ENCODE results near the gene CTBP1.

Gene CTBP1

GRCh38 chr4:1194010-1194900 lies 54.7 kb downstream of the CTBP1 start:
- Histone ChIP-seq H2BK5ac (ENCODE audit: low read length) (no peak overlapping the region), H4K91ac (ENCODE audit: low read depth, low read length, poor library complexity) (no peak overlapping the region), H3K18ac (ENCODE audit: low read length) (peak overlapping the region; percentile 83), H3K79me1 (ENCODE audit: low read depth, low read length) (no peaks in the 10 kb centered on the region), H3K23ac (ENCODE audit: low read depth, low read length, poor library complexity) (no peak overlapping the region), H3K4me2 (ENCODE audit: insufficient read depth, low read length, poor library complexity, severe bottlenecking) (no peak overlapping the region), H3K14ac (ENCODE audit: low read length) (peak overlapping the region; percentile 63), H3K4ac (ENCODE audit: low read length) (no peak overlapping the region), H3K27ac (replicated peaks; ENCODE audit: low read length) (no peak overlapping the region), H2BK15ac (ENCODE audit: low read length) (peak overlapping the region; percentile 67), H2BK12ac (ENCODE audit: low read length) (peak overlapping the region; percentile 22), H3K4me1 (ENCODE audit: control insufficient read depth in 2 of 2, insufficient read depth in 1 of 2, low read depth in 1 of 2, low read length in 2 of 2) (no peaks in the 10 kb centered on the region), H3K9me3 (replicated peaks in 1 of 2; ENCODE audit: control insufficient read depth in 2 of 2, insufficient read depth in 1 of 2, low read depth in 1 of 2, low read length in 2 of 2) (peaks cover 0 to 4% of the 10 kb centered on the region in 2 donors), H3K9ac (ENCODE audit: low read depth, low read length, poor library complexity) (no peak overlapping the region), H3K27me3 (ENCODE audit: control insufficient read depth in 3 of 3, insufficient read depth in 3 of 3, low read depth in 1 of 3, low read length in 3 of 3) (peaks cover 0 to 6% (median 0%) of the 10 kb centered on the region in 3 experiments), H2AK5ac (ENCODE audit: low read depth, low read length) (peak overlapping the region; percentile 86), H3K4me3 (ENCODE audit: low read length in 2 of 2) (no peak overlapping the region), H2AFZ (ENCODE audit: low read length) (peak overlapping the region; percentile 35), H4K8ac (ENCODE audit: low read depth, low read length) (no peak overlapping the region), H3K36me3 (replicated peaks in 1 of 2; ENCODE audit: control insufficient read depth in 2 of 2, insufficient read depth in 2 of 2, low read length in 2 of 2) (no peaks in the 10 kb centered on the region), H2BK120ac (ENCODE audit: low read depth, low read length) (no peak overlapping the region)
- no CpG with 5 or more reads among the region's 52 CpGs for WGBS, 2 donors (ENCODE audit: extremely low coverage in 2 of 2, insufficient read length in 2 of 2, insufficient replicate concordance in 1 of 2)
- DNase-seq (ENCODE audit: low spot score), result no peak

- Histone ChIP-seq H4K8ac (ENCODE audit: low read depth, low read length) (no peak overlapping the region), H2BK120ac (ENCODE audit: low read depth, low read length) (no peak overlapping the region), H3K36me3 (replicated peaks in 1 of 2; ENCODE audit: control insufficient read depth in 2 of 2, insufficient read depth in 2 of 2, low read length in 2 of 2) (no peaks in the 10 kb centered on the region), H3K18ac (ENCODE audit: low read length) (peak overlapping the region; percentile 83), H2BK5ac (ENCODE audit: low read length) (no peak overlapping the region), H2AFZ (ENCODE audit: low read length) (no peak overlapping the region), H3K9me3 (replicated peaks in 1 of 2; ENCODE audit: control insufficient read depth in 2 of 2, insufficient read depth in 1 of 2, low read depth in 1 of 2, low read length in 2 of 2) (peaks cover 0 to 4% of the 10 kb centered on the region in 2 donors), H3K23ac (ENCODE audit: low read depth, low read length, poor library complexity) (no peak overlapping the region), H3K4me3 (ENCODE audit: low read length in 2 of 2) (no peak overlapping the region), H2BK12ac (ENCODE audit: low read length) (peak overlapping the region; percentile 22), H3K4me2 (ENCODE audit: insufficient read depth, low read length, poor library complexity, severe bottlenecking) (no peak overlapping the region), H3K4me1 (ENCODE audit: control insufficient read depth in 2 of 2, insufficient read depth in 1 of 2, low read depth in 1 of 2, low read length in 2 of 2) (no peaks in the 10 kb centered on the region), H2BK15ac (ENCODE audit: low read length) (no peak overlapping the region), H4K91ac (ENCODE audit: low read depth, low read length, poor library complexity) (peak overlapping the region; percentile 1), H3K4ac (ENCODE audit: low read length) (no peak overlapping the region), H3K14ac (ENCODE audit: low read length) (peak overlapping the region; percentile 95), H3K27ac (replicated peaks; ENCODE audit: low read length) (no peak overlapping the region), H3K27me3 (ENCODE audit: control insufficient read depth in 3 of 3, insufficient read depth in 3 of 3, low read depth in 1 of 3, low read length in 3 of 3) (peaks cover 0 to 9% (median 0%) of the 10 kb centered on the region in 3 experiments), H3K79me1 (ENCODE audit: low read depth, low read length) (no peaks in the 10 kb centered on the region), H2AK5ac (ENCODE audit: low read depth, low read length) (peak overlapping the region; percentile 86), H3K9ac (ENCODE audit: low read depth, low read length, poor library complexity) (no peak overlapping the region)
- WGBS, 2 donors (ENCODE audit: extremely low coverage in 2 of 2, insufficient read length in 2 of 2, insufficient replicate concordance in 1 of 2), result 100% methylated on average over 5 of the region's 28 CpGs; no CpG with 5 or more reads in 1 of the 2 donors
- DNase-seq (ENCODE audit: low spot score), result no peak
Observed at GRCh38 chr4:1193206-1194009, 55.5 kb downstream of the CTBP1 start.

GRCh38 chr4:1192493-1193205 lies 56.3 kb downstream of the CTBP1 start:
- Histone ChIP-seq H3K4me3 (ENCODE audit: low read length in 2 of 2) (no peak overlapping the region), H2AK5ac (ENCODE audit: low read depth, low read length) (no peak overlapping the region), H2BK15ac (ENCODE audit: low read length) (no peak overlapping the region), H3K18ac (ENCODE audit: low read length) (peak overlapping the region; percentile 60), H2BK12ac (ENCODE audit: low read length) (no peak overlapping the region), H3K36me3 (replicated peaks in 1 of 2; ENCODE audit: control insufficient read depth in 2 of 2, insufficient read depth in 2 of 2, low read length in 2 of 2) (no peaks in the 10 kb centered on the region), H2BK120ac (ENCODE audit: low read depth, low read length) (no peak overlapping the region), H3K79me1 (ENCODE audit: low read depth, low read length) (no peaks in the 10 kb centered on the region), H3K14ac (ENCODE audit: low read length) (peak overlapping the region; percentile 95), H3K27me3 (ENCODE audit: control insufficient read depth in 3 of 3, insufficient read depth in 3 of 3, low read depth in 1 of 3, low read length in 3 of 3) (peaks cover 0 to 11% (median 0%) of the 10 kb centered on the region in 3 experiments), H2AFZ (ENCODE audit: low read length) (peak overlapping the region; percentile 52), H4K91ac (ENCODE audit: low read depth, low read length, poor library complexity) (peak overlapping the region; percentile 1), H3K27ac (replicated peaks; ENCODE audit: low read length) (no peak overlapping the region), H3K4me2 (ENCODE audit: insufficient read depth, low read length, poor library complexity, severe bottlenecking) (no peak overlapping the region), H3K4me1 (ENCODE audit: control insufficient read depth in 2 of 2, insufficient read depth in 1 of 2, low read depth in 1 of 2, low read length in 2 of 2) (no peaks in the 10 kb centered on the region), H3K9me3 (replicated peaks in 1 of 2; ENCODE audit: control insufficient read depth in 2 of 2, insufficient read depth in 1 of 2, low read depth in 1 of 2, low read length in 2 of 2) (peaks cover 0 to 4% of the 10 kb centered on the region in 2 donors), H3K4ac (ENCODE audit: low read length) (no peak overlapping the region), H3K9ac (ENCODE audit: low read depth, low read length, poor library complexity) (no peak overlapping the region), H3K23ac (ENCODE audit: low read depth, low read length, poor library complexity) (no peak overlapping the region), H2BK5ac (ENCODE audit: low read length) (peak overlapping the region; percentile 30), H4K8ac (ENCODE audit: low read depth, low read length) (no peak overlapping the region)
- no CpG with 5 or more reads among the region's 13 CpGs for WGBS, 2 donors (ENCODE audit: extremely low coverage in 2 of 2, insufficient read length in 2 of 2, insufficient replicate concordance in 1 of 2)
- DNase-seq (ENCODE audit: low spot score), result no peak

All from neuronal stem cell (in vitro differentiated cells).